GM23248 (cell line): ENCODE results near the gene CRISP3.

Experiments used
- EZH2 ChIP-seq: fragments of 200-600 bp; sonication (generic); IDR thresholded peaks from 2 replicates; pipeline ENCODE4 v1.6.1; 2018; ENCODE audit warnings: antibody characterized with exemption, mild to moderate bottlenecking; ENCODE audit not compliant: insufficient read depth, poor library complexity, severe bottlenecking
- EZH2phosphoT487 ChIP-seq: fragments of 200-600 bp; sonication (generic); IDR thresholded peaks from 2 replicates; pipeline ENCODE4 v1.6.1; 2018; ENCODE audit warnings: antibody characterized with exemption, moderate library complexity, mild to moderate bottlenecking, low read depth; ENCODE audit not compliant: insufficient read depth

- no peak for TF ChIP-seq EZH2
- TF ChIP-seq EZH2phosphoT487, result no peak
Measured at GRCh38 chr6:49698478-49698877, 45.7 kb downstream of the CRISP3 start.
